IPS-18a (cell line): ENCODE measurements around the gene DGKH.
"Not testable (repeated sequence)": the region's sequence is repeated elsewhere in the genome, so short reads cannot be mapped to it uniquely, and the experiment has no call there.

Experiments
- H3K27ac ChIP-seq: one replicate; pipeline ENCODE4 v1.5.1; 2013; ENCODE audit warnings: low read length
- H3K27me3 ChIP-seq: one replicate; pipeline ENCODE4 v1.6.1; 2013; ENCODE audit warnings: mild to moderate bottlenecking, low read length; ENCODE audit not compliant: control insufficient read depth, insufficient read depth
- H3K36me3 ChIP-seq: one replicate; pipeline ENCODE4 v1.6.1; 2013; ENCODE audit warnings: low read depth, low read length; ENCODE audit not compliant: control insufficient read depth
- H3K4me1 ChIP-seq: one replicate; pipeline ENCODE4 v1.6.1; 2013; ENCODE audit warnings: low read depth, low read length; ENCODE audit not compliant: control insufficient read depth
- H3K4me3 ChIP-seq: one replicate; pipeline ENCODE4 v1.5.1; 2013; ENCODE audit warnings: low read length
- H3K9ac ChIP-seq: one replicate; pipeline ENCODE4 v1.6.1; 2013; ENCODE audit warnings: mild to moderate bottlenecking, low read length, moderate library complexity
- H3K9me3 ChIP-seq: one replicate; pipeline ENCODE4 v1.6.1; 2013; ENCODE audit warnings: low read depth, low read length; ENCODE audit not compliant: control insufficient read depth

The DGKH gene

DNA sequence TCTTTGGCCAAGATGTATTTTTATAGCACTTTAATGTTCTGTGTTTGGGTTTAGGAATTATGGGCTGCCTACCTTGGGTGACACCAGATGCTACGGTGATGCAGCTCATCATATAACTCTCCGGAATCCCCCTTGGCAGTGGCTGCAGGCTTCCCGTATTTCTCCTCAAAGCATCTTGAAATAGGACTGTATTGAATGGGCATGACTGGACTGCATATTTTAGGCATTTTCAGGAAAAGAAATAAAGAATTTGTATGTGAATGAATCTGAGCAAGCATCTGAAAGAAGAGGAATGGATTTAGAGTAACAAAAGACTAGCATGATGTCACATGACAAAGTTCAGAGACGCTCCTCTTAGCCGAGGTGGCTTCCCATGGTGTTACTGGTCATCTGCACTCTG, 70.6 kb downstream of the DGKH start:
- H3K27me3 ChIP-seq = no peaks in the 10 kb centered on the region
- H3K4me3 ChIP-seq = no peak overlapping the region
- no peak overlapping the region for H3K9ac ChIP-seq
- H3K9me3 ChIP-seq = no peaks in the 10 kb centered on the region
- no peak overlapping the region for H3K27ac ChIP-seq
- H3K4me1 ChIP-seq = peaks cover 6% of the 10 kb centered on the region
- no peaks in the 10 kb centered on the region for H3K36me3 ChIP-seq

DNA sequence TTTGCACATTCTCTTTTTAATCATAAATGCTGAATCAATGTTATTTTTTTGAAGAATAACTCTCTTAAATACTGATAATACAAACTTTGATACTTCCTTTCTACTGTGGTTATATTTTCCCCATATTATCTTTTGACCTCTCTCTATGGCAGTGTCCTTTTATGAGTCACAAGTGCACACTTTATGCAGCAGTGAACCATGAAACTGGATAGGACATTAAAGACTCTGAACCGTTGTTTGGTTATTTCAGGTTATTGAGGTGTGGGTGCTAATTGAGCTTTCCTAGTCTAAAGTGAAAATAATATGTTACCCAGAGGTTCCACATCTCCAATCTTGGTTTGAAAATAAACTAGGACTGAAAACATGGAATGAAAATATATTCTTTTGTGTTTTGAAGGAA, 71.4 kb downstream of the DGKH start:
- no peaks in the 10 kb centered on the region for H3K9me3 ChIP-seq
- H3K36me3 ChIP-seq = no peaks in the 10 kb centered on the region

DNA sequence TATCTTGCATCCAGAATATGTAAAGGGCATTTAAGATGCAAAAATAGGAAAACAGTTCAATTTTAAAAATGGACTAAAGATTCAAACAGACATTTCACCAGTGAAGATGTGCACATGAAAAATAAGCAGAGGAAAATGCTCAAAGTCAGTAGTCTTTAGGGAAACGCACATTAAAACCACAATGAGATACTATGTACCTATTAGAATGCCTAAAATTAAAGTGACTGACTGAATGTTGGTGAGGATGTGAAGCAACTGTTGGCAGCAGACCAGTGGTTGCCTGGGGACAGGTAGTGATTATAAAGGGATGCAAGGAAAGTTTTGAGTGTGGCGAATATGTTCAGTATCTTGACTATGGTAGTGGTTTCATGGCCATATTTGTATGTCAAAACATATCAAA, 75.2 kb downstream of the DGKH start:
- Histone ChIP-seq H3K4me3 (no peak overlapping the region), H3K27ac (no peak overlapping the region), H3K9ac (no peak overlapping the region)

More for the DNA sequence above, 71.4 kb downstream of the DGKH start:
- no peaks in the 10 kb centered on the region for H3K27me3 ChIP-seq
- peaks cover 6% of the 10 kb centered on the region for H3K4me1 ChIP-seq
- H3K9ac ChIP-seq = no peak overlapping the region
- no peak overlapping the region for H3K27ac ChIP-seq
- H3K4me3 ChIP-seq = no peak overlapping the region

GRCh38 chr13:42125046-42125445, 76.6 kb downstream of the DGKH start:
- Histone ChIP-seq H3K4me3 (no peak overlapping the region), H3K27me3 (no peaks in the 10 kb centered on the region), H3K4me1 (peaks cover 18% of the 10 kb centered on the region), H3K36me3 (no peaks in the 10 kb centered on the region), H3K27ac (no peak overlapping the region), H3K9me3 (no peaks in the 10 kb centered on the region), H3K9ac (no peak overlapping the region)

More for the DNA sequence above, 75.2 kb downstream of the DGKH start:
- Histone ChIP-seq H3K9me3 (no peaks in the 10 kb centered on the region), H3K4me1 (peaks cover 10% of the 10 kb centered on the region), H3K27me3 (no peaks in the 10 kb centered on the region), H3K36me3 (no peaks in the 10 kb centered on the region)

- H3K27me3 ChIP-seq = no peaks in the 10 kb centered on the region
- peaks cover 23% of the 10 kb centered on the region for H3K4me1 ChIP-seq
- no peak overlapping the region for H3K27ac ChIP-seq
- H3K4me3 ChIP-seq = no peak overlapping the region
- no peak overlapping the region for H3K9ac ChIP-seq
- H3K9me3 ChIP-seq = no peaks in the 10 kb centered on the region
- no peaks in the 10 kb centered on the region for H3K36me3 ChIP-seq
These were observed 78.6 kb downstream of the DGKH start for GRCh38 chr13:42127047-42127446.

GRCh38 chr13:42129033-42129432, 80.6 kb downstream of the DGKH start:
- Histone ChIP-seq H3K9ac (no peak overlapping the region), H3K9me3 (no peaks in the 10 kb centered on the region), H3K4me3 (no peak overlapping the region), H3K27ac (no peak overlapping the region), H3K4me1 (peaks cover 23% of the 10 kb centered on the region), H3K27me3 (no peaks in the 10 kb centered on the region), H3K36me3 (no peaks in the 10 kb centered on the region)

DNA sequence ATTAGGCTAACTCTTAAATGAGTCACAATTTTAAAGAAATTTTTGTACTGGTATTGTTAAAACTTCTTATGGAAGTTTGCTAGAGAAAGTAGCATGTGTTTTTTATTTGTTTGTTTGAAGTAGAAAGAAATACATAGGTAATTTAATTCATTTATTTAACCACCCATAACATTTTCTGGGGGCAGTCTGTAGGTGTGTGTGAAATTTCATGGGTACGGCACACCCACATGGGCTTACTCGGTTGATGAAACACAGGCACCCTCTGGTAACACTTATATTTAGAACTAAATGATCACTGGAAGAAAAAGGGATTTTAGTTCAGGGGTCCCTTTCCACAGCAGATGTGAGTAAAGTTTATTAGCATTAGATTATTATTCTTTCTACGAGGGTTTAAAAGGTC, 88.1 kb downstream of the DGKH start:
- no peaks in the 10 kb centered on the region for H3K9me3 ChIP-seq
- no peak overlapping the region for H3K4me3 ChIP-seq
- no peaks in the 10 kb centered on the region for H3K36me3 ChIP-seq
- no peaks in the 10 kb centered on the region for H3K27me3 ChIP-seq
- H3K27ac ChIP-seq = no peak overlapping the region
- H3K4me1 ChIP-seq = no peaks in the 10 kb centered on the region
- H3K9ac ChIP-seq = no peak overlapping the region

GRCh38 chr13:42137856-42138537, 89.5 kb downstream of the DGKH start:
- H3K27ac ChIP-seq = no peak overlapping the region
- no peak overlapping the region for H3K4me3 ChIP-seq
- H3K36me3 ChIP-seq = no peaks in the 10 kb centered on the region
- no peak overlapping the region for H3K9ac ChIP-seq
- no peaks in the 10 kb centered on the region for H3K4me1 ChIP-seq
- H3K27me3 ChIP-seq = no peaks in the 10 kb centered on the region
- H3K9me3 ChIP-seq = no peaks in the 10 kb centered on the region

DNA sequence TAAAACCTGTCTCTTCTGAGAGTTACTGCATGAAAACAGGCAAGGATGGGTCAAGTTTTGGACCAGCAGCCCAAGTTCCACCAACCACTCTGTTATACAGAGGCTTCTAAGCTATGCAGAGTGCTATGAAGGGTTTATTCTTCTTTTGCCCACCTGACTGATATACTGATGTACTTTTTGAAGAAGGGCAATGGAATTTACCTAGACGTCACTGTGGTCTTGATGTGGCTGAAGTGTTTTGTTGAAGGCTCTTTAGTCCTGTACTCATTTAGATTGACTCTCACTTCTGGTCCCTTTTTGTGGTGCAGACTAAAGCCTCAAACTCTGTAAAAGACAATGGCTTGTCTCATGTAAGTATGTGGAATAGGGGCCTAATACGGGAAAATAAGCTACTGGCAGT, 92.0 kb downstream of the DGKH start:
- Histone ChIP-seq H3K36me3 (no peaks in the 10 kb centered on the region), H3K4me1 (no peaks in the 10 kb centered on the region), H3K9me3 (no peaks in the 10 kb centered on the region), H3K27me3 (no peaks in the 10 kb centered on the region), H3K4me3 (no peak overlapping the region), H3K9ac (no peak overlapping the region), H3K27ac (no peak overlapping the region)

GRCh38 chr13:42141052-42141451, 92.6 kb downstream of the DGKH start:
- H3K27ac ChIP-seq, H3K9ac ChIP-seq, H3K4me3 ChIP-seq, H3K9me3 ChIP-seq, H3K27me3 ChIP-seq, H3K36me3 ChIP-seq, H3K4me1 ChIP-seq: not testable (repeated sequence)

- Histone ChIP-seq H3K27ac (no peak overlapping the region), H3K4me1 (no peaks in the 10 kb centered on the region), H3K4me3 (no peak overlapping the region)
These were observed 97.9 kb downstream of the DGKH start for GRCh38 chr13:42146359-42146758.

DNA sequence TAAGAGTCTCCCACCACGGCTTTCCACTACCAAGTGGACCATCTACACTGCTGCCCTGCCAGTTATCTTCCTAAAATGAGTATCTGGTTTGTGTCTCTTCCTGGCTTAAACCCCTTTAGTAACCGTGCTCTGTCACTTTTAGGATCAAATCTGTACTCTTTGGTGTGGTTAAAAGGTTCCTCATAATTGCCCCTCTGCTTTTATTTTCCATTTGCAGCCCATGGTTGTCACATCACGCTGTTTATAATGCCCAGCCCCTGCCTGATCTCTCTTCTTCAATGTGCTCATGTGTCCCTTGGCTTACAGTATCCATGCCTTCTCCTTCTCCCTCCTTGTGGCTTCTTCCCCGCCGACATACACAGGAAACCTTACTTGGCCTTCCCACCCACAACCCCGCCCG, 100.1 kb downstream of the DGKH start:
- no peaks in the 10 kb centered on the region for H3K36me3 ChIP-seq
- H3K4me3 ChIP-seq = no peak overlapping the region
- no peak overlapping the region for H3K9ac ChIP-seq
- no peaks in the 10 kb centered on the region for H3K4me1 ChIP-seq
- no peaks in the 10 kb centered on the region for H3K27me3 ChIP-seq
- no peaks in the 10 kb centered on the region for H3K9me3 ChIP-seq
- H3K27ac ChIP-seq = no peak overlapping the region

More at GRCh38 chr13:42146359-42146758, 97.9 kb downstream of the DGKH start:
- no peak overlapping the region for H3K9ac ChIP-seq
- no peaks in the 10 kb centered on the region for H3K27me3 ChIP-seq
- no peaks in the 10 kb centered on the region for H3K9me3 ChIP-seq
- no peaks in the 10 kb centered on the region for H3K36me3 ChIP-seq
